Measurements from ENCODE around the gene VCX2.

The VCX2 gene

GRCh38 chrX:8144925-8145324 is 26.1 kb downstream of the VCX2 start:
- H3K4me3 ChIP-seq (ENCODE audit: low read depth, low read length): no peak overlapping the region
- no peak for TF ChIP-seq CTCF (IDR thresholded peaks at IDR 0.05; ENCODE audit: control insufficient read depth, extremely low read depth, insufficient read depth)
- no peak for DNase-seq (ENCODE audit: low read depth)

GRCh38 chrX:8141896-8142295 is 29.2 kb downstream of the VCX2 start:
- no peak overlapping the region for H3K4me3 ChIP-seq (ENCODE audit: low read depth, low read length)
- TF ChIP-seq CTCF (IDR thresholded peaks at IDR 0.05; ENCODE audit: control insufficient read depth, extremely low read depth, insufficient read depth): no peak
- DNase-seq (ENCODE audit: low read depth): no peak

DNA sequence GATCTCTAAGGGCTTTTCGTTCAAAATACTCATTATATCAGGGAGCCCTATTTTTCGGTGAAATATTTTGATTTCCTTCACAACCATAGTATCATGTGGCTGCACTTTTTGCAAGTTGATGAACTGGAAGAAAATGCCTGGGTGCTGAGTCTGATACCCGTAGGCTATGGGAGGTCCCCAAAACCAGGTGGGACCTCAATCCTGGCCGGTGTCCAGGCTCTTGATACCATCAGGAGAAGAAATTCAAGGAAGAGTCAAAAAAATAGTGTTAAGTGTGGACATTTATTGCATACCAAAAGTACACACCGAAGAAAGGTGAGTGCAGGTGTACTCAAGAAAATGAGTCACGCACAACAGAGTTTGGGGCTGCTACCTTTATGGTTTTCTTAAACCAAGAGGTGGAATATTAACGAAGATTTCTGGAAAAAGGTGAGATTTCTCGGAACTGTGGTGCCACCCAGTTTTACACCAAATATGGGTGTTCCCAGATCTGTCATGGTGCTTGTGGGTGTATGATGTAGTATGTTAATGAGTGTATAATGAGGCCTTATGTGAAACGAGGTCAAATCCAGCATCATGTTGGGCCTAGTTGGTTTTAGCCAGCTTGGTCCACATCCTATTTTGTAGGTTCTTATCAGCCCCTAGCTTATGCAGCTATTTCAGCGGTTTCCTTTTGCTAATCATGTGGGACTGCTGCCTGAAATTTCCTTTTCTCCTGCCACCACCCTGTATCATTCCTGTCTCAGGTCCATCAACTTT is 29.9 kb downstream of the VCX2 start:
- no peak for TF ChIP-seq CTCF (IDR thresholded peaks at IDR 0.05; ENCODE audit: control insufficient read depth, extremely low read depth, insufficient read depth)
- H3K4me3 ChIP-seq (ENCODE audit: low read depth, low read length): no peak overlapping the region
- no peak for DNase-seq (ENCODE audit: low read depth)

DNA sequence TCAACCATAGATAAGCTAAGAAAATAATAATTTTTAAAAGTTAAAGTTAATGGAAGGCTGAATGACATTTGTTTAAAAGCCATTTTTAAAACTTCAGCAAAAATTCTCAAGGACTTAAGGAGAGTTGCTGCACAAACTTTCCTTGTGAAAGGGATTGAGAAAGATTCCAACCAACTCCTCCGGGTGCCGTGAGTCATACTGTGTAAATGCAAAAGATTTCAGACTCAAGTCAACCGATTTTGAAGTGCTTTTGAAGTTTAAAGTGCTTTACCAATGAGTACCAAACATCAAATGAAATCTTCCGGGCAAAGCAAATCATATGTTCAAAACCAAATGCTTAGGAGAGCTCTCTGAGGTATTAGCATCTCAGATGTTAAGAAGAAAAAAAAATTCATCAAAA is 31.4 kb downstream of the VCX2 start:
- no peak for TF ChIP-seq CTCF (IDR thresholded peaks at IDR 0.05; ENCODE audit: control insufficient read depth, extremely low read depth, insufficient read depth)
- no peak for DNase-seq (ENCODE audit: low read depth)

DNA sequence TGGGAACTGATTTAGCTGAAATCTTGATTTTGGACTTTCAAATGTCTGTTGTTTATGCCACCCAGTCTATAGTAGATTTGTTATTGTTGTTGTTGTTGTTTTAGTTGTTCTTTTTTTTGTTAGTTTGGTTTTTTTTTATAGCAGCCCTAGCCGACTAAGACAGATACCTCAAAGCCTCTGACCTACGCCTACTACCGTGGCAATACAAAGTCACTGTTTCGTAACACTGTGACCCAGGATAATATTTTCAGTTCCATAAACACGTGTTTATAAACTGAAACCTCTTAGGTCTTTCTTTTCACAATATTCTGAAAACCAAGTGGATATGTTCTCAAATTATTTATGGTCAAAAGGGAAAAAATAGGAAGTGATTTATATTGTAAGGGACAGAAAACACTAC is 32.8 kb downstream of the VCX2 start:
- no peak for TF ChIP-seq CTCF (IDR thresholded peaks at IDR 0.05; ENCODE audit: control insufficient read depth, extremely low read depth, insufficient read depth)
- H3K4me3 ChIP-seq (ENCODE audit: low read depth, low read length): no peak overlapping the region
- no peak for DNase-seq (ENCODE audit: low read depth)

More for the DNA sequence above, 31.4 kb downstream of the VCX2 start:
- no peak overlapping the region for H3K4me3 ChIP-seq (ENCODE audit: low read depth, low read length)

DNA sequence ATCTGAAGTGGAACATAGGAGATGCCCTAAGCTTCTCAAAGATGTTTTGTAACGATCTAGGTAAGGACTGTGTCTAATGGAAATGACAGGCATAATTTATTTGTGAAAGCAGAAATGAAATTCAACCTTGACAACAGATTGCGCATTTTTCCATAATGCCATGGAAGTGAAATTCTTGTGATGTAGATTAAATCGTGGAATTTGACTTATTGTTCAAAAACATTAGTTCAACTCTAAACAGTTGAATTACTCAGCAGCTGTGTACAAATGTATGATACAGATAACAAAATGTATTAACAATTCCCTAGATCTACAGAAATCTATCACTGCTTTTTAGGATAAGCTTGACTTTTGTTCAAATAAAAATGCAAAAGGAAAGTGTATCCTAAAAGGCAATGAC is 44.4 kb downstream of the VCX2 start:
- H3K4me3 ChIP-seq (ENCODE audit: low read depth, low read length): no peak overlapping the region
- no peak for DNase-seq (ENCODE audit: low read depth)
- TF ChIP-seq CTCF (IDR thresholded peaks at IDR 0.05; ENCODE audit: control insufficient read depth, extremely low read depth, insufficient read depth): no peak

DNA sequence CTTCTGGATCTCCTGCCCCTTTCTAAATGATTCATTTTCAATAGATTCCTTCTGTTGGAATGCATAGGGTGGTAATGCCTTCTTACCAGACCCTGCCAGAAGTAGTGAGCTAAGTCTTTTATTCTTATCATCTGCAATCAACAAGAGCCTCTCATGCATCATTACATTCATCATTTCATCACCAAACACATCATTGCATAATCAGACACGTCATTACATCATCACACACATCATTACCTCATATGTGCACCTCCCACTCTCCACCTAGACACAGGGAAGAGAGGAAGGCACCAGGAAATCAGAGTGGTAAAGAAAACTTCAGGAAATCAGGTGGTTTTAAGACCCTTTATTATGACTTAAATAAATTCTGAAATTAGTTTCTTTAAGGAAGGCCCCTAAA is 45.0 kb downstream of the VCX2 start:
- no peak for DNase-seq (ENCODE audit: low read depth)
- no peak for TF ChIP-seq CTCF (IDR thresholded peaks at IDR 0.05; ENCODE audit: control insufficient read depth, extremely low read depth, insufficient read depth)
- no peak overlapping the region for H3K4me3 ChIP-seq (ENCODE audit: low read depth, low read length)
